Measurements from ENCODE around the gene BNC2. TPM values are rescaled to one million over a fixed set of nuclear protein-coding genes. Genes with fewer than 3 reads are reported as not detected.

BNC2 gene
- total RNA-seq, 1 experiment from 2014 or later = 43.6 TPM

DNA sequence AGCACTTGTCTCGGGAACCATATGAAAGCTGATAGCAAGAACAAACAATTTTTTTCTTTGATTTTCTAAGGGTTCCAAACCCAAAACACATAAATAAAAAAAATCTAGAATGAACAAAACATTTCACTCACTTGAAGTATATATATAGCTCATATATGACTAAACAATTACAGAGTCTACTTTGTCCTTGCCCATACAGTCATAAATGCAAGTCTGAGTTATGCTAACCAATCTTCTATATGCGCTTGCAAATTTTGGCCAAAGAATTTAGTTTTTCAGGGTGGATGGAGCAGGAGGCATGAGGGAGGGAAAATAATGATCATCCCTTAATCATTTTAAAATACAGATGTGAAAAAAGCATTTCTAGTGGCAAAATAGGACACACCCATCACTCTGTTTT, 370.1 kb downstream of the BNC2 start:
- Histone ChIP-seq H3K23me2 (ENCODE audit: insufficient read length, low read depth, low read length, poor library complexity, severe bottlenecking) (no peaks in the 10 kb centered on the region), H3K79me1 (ENCODE audit: insufficient read depth, low read depth, low read length, poor library complexity, severe bottlenecking) (no peaks in the 10 kb centered on the region), H4K20me1 (ENCODE audit: control insufficient read depth, insufficient read depth, insufficient read length) (no peaks in the 10 kb centered on the region), H3K9me3 (ENCODE audit: control insufficient read depth, low read depth, low read length) (no peaks in the 10 kb centered on the region), H2AK5ac (ENCODE audit: insufficient read length, low read length) (no peak overlapping the region), H3K79me2 (ENCODE audit: insufficient read depth, low read length) (no peaks in the 10 kb centered on the region), H2AFZ (ENCODE audit: low read length) (no peak overlapping the region), H3K56ac (ENCODE audit: insufficient read length, low read depth, low read length) (no peak overlapping the region), H3K4me1 (ENCODE audit: insufficient read depth, low read length) (no peaks in the 10 kb centered on the region), H4K8ac (replicated peaks; ENCODE audit: insufficient read length, low read depth, low read length) (no peak overlapping the region), H3K4ac (ENCODE audit: low read depth, low read length) (no peak overlapping the region), H4K91ac (ENCODE audit: insufficient read length, low read depth, low read length) (no peak overlapping the region), H2BK120ac (ENCODE audit: low read depth, low read length, poor library complexity, severe bottlenecking) (no peak overlapping the region), H3K9ac (ENCODE audit: extremely low read depth, insufficient read length, low read length) (no peak overlapping the region), H3K27me3 (ENCODE audit: insufficient read depth, low read length) (no peaks in the 10 kb centered on the region), H3K4me2 (ENCODE audit: insufficient read depth, insufficient read length, low read length) (no peak overlapping the region), H3K18ac (ENCODE audit: insufficient read length, low read depth, low read length) (no peak overlapping the region), H2BK12ac (ENCODE audit: insufficient read length, low read depth, low read length) (no peak overlapping the region), H4K5ac (ENCODE audit: insufficient read length, low read depth, low read length) (no peak overlapping the region), H2BK15ac (ENCODE audit: low read depth, low read length) (no peak overlapping the region), H3T11ph (ENCODE audit: low read length) (no peak overlapping the region), H2BK5ac (ENCODE audit: insufficient read length, low read length) (no peak overlapping the region), H3K23ac (ENCODE audit: insufficient read length, low read depth, low read length) (no peak overlapping the region), H2BK20ac (ENCODE audit: low read depth, low read length, poor library complexity, severe bottlenecking) (no peak overlapping the region), H3K27ac (ENCODE audit: insufficient read length, low read depth, low read length) (no peak overlapping the region), H3K14ac (ENCODE audit: insufficient read depth, low read length) (no peak overlapping the region)
- Mint-ChIP-seq H3K27ac (no peak overlapping the region), H3K4me1 (peaks cover 13 to 20% of the 10 kb centered on the region in 2 experiments), H3K9me3 (no peaks in the 10 kb centered on the region), H3K27me3 (ENCODE audit: low read depth) (no peaks in the 10 kb centered on the region), H3K4me3 (no peak overlapping the region), H3K36me3 (ENCODE audit: insufficient read depth in 1 of 3, low read depth in 3 of 3) (no peaks in the 10 kb centered on the region)
- WGBS (ENCODE audit: extremely low coverage, insufficient read length, low lambda C conversion rate) = no CpG with 5 or more reads among the region's 2 CpGs
- TF ChIP-seq, protein P1, sequence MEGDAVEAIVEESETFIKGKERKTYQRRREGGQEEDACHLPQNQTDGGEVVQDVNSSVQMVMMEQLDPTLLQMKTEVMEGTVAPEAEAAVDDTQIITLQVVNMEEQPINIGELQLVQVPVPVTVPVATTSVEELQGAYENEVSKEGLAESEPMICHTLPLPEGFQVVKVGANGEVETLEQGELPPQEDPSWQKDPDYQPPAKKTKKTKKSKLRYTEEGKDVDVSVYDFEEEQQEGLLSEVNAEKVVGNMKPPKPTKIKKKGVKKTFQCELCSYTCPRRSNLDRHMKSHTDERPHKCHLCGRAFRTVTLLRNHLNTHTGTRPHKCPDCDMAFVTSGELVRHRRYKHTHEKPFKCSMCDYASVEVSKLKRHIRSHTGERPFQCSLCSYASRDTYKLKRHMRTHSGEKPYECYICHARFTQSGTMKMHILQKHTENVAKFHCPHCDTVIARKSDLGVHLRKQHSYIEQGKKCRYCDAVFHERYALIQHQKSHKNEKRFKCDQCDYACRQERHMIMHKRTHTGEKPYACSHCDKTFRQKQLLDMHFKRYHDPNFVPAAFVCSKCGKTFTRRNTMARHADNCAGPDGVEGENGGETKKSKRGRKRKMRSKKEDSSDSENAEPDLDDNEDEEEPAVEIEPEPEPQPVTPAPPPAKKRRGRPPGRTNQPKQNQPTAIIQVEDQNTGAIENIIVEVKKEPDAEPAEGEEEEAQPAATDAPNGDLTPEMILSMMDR (conservative IDR thresholded peaks at IDR 0.05) = no peak
- DNase-seq = no peak

All from H9 (cell line).